Activated CD4-positive, alpha-beta T cell treated with anti-CD3 and anti-CD28 coated beads, Interleukin-2, amount 50 U/mL, for 16 hours (primary cell): ENCODE measurements around the gene ARHGAP8.
"Not testable (repeated sequence)": the region's sequence is repeated elsewhere in the genome, so short reads cannot be mapped to it uniquely, and the experiment has no call there.

Source experiments
- DNase-seq: peaks from one replicate; pipeline ENCODE4 v3.0.0-alpha.2; 2020

The ARHGAP8 gene

DNA sequence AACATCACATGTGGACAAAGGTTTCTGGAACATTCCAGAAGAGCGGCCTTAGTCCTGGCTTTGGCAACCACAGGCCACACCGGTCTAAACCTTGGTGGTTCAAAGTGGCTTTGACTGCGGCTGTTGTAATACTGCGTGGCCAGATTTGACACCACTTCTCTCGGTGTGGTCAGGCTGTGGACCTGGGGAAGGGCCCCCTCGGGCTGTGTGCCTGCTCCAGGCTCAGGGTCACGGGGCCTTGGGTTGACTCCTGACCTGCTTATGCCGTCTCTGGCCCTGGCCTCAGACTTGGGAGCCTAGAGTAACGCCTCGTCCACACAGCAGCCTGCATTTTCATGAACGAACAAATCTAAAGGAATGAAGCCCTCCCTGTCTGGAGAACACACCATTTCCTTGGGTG lies 139.4 kb downstream of the ARHGAP8 start:
- no peak for DNase-seq

DNA sequence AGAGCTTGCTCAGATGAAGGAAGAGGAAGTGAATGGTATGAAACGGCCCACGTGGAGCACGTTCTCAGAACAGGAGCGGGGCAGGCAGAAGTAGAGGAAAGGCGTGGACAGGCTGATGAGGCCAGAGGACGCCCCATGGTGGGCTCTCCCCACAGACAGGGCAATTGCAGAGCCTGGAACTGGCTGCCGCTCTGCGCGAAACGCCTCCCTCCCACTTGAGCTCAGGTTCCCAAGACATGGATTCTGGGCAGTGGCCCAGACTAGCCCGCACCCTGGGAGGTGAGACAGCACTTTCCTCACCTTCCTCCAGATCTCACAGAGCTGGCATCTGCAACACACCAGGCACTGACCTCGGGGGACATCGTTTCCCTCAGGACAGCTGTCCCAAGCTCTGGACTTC lies 139.9 kb downstream of the ARHGAP8 start:
- DNase-seq, result no peak

DNA sequence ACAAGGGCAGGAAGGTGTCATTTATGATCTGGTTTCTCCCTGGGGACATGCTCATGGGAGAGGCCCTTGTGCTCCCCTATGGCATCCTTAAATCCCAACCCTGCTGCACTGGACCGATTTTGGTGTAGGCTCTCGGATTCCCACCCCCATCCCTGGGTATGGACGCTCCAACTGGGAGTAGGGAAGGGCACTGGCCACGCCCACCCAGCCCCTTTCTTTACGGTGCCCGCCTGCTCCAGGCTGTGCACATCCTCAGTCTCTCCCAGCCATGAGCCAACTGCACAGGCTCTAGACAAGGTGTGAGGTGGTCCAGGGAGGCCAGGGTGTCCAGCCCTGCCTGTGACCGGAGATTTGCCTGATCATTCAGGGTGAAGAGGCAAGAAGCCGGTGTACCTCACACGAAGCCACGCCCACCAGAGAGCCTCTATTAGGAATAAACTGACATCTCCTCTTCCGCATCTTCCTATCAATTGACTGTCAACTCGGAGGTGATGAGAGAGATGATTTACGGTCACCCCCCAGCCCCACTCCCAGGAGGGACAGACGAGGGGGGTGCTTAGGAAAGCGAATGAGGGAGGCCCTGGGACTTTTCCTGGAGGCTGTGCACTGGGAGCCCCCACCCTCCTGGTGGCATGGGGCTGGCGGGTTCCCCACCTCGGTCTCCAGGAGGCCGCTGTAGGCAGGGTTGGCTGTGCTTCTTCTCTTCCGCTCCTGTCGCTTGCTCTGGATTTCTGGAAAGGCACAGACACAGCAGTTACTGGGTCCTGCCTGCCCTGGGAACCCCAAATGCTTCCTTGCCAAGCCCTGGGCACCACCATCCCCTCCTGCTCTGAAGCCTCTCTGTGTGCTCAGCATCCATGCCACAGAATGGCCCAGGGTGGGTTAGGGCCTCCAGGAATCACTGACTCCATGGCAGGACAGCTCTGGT lies 140.7 kb downstream of the ARHGAP8 start:
- no peak for DNase-seq

DNA sequence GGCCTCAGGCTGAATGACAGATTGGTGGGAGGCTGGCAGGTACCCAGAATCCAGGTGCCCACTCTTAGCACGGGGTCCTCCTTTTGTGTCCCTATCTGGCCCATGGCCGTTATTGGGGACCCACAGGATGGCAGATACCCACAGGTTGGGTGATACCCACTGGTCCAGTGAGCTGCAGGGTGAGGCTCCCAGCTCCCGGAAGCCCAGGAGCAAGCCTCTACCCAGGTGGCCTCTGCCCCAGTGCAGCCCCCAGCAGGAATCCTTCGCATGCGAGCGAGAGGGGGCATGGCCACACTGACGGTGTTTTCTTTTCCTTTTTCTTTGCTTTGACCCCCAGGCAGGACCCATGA lies 141.3 kb downstream of the ARHGAP8 start:
- DNase-seq, result no peak

DNA sequence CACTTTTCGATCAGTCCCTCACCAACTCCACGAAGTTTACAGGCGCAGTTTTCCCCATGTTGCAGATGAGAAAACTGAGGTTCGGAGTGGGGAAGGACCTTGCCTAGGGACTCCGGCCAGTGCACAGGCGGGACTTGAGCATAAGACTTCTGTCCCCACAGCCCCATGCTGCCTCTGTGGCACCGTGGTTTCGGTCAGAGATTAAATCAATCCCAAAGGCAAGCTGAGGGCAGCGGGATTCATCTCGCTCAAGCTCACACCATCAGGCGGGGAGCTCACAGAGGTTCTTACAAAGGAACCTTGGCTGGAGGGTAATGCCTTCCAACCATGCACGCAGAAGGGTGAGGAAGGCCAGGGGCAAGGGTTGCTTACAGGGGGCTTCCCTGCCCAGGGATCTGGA lies 141.9 kb downstream of the ARHGAP8 start:
- no peak for DNase-seq

DNA sequence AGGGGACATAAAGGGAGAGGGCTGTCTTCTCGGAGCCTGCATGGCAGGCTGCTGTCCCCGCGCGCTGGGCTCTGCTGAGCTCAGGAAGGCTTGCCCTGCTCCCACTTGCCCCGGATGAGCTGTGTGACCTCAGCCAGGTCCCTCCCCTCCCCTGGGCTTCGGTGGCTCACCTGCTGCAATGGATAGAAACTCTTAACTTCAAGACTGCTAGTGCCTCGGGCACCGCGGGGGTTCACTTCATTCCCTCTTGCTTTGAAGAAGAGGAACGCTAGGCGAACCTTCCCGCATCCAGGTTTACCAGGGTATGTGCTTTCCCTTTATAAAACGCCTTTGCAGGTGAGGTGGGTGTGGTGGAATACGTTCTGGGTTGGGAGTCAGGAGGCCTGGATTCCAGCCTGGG lies 142.4 kb downstream of the ARHGAP8 start:
- DNase-seq, result no peak

DNA sequence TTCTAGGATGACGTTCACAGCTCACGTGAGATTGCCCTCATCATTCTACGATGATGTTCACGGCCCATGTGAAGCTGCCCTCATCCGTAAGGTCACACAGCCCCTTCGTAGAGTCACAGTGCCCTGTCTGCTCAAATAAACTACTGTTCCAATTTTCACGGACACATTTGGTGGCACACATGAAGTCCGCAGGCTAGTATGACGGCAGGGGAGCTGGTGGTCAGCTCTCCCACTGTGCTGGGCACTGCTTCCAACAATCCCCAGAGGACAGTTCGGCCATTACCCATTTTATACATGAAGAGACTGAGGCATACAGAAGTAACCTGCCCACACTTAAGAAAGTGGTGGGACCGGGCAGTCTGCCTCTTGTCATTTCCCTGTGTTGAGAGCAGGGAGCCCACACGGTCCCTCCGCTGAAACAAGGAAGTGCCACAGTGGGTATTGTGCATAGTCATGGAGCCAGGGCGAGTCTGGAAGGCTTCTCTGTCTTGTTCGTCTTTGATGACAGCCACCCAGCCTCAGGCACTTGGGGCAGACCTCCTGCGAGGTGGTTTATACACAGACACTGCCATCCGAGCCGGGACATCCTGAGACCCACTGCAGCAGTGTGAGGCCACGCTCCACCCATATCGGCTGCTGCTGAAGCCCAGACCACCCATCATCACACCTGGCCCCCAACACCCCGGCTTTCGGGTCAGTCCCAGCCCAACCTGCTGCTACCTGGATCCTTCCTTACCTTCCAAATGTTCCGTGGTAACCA lies 143.1 kb downstream of the ARHGAP8 start:
- DNase-seq, result no peak

DNA sequence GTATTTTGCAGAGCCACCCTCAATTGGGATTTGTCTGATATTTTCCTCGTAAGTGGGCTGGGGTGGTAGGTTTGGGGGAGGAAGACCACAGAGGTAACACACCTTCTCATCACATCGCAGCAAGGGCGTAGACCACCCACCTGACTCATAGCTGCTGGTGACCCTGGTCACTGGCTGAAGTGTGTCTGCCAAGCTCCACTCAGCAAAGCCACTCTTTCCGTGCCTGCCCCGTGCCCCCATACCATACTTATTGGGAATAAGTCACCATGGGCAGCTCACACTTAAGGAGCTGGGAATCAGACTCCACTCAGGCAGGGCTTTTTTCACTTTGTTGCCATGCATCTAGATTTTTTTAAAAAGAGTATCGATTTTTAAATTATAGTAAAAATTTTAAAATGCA lies 145.9 kb downstream of the ARHGAP8 start:
- no peak for DNase-seq

DNA sequence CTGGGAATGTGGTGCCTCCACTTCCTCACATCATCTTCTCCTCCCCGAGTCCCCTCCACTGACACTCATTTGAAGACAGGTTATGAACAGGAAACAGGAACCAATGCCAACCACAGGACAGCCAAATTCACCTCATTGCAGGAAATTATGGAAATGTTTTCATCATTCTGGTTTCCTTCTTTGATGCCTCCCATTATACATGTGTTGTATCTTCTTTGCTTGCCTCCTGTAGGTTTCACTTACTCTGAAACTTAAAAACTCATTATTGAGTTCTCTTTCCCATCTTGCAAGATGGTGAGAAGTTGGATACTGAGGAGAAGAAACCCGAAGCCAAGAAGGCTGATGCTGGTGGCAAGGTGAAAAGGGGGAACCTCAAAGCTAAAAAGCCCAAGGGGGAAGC lies 148.9 kb downstream of the ARHGAP8 start:
- DNase-seq, result no peak

DNA sequence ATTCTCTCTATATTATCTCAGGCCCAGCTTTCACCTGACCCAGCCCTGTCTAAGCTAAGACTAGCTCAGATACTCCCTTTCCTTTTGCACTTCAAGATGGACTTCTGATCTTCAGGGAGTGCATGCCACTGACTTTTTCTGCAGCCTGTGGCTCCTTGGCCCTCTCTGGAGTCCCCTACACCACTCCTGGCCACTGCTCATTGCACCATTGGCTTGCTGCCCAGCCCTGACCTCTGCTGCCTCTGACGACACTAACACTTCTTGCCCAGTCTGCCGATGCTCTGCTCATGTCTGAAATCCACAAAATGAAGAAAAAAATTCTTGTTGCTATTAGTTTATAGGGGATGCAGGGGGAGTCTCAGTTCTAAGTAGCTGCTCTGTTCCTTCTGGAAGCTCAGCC lies 150.8 kb downstream of the ARHGAP8 start:
- not testable (repeated sequence) for DNase-seq

DNA sequence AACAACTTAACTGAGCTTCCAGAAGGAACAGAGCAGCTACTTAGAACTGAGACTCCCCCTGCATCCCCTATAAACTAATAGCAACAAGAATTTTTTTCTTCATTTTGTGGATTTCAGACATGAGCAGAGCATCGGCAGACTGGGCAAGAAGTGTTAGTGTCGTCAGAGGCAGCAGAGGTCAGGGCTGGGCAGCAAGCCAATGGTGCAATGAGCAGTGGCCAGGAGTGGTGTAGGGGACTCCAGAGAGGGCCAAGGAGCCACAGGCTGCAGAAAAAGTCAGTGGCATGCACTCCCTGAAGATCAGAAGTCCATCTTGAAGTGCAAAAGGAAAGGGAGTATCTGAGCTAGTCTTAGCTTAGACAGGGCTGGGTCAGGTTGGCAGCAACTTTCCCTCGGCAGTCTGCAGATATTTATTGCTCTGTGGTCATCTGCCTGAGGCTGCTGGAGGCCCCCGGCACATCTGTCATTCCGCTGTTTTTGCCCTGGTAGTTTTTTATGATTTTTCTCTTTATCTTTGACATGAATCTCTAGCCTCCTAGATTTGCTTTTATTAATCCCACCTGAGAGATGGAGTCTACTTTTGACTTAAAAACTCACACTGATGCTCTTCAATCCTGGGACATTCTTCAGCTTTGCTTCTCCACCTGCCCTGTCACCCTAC lies 152.2 kb downstream of the ARHGAP8 start:
- not testable (repeated sequence) for DNase-seq

DNA sequence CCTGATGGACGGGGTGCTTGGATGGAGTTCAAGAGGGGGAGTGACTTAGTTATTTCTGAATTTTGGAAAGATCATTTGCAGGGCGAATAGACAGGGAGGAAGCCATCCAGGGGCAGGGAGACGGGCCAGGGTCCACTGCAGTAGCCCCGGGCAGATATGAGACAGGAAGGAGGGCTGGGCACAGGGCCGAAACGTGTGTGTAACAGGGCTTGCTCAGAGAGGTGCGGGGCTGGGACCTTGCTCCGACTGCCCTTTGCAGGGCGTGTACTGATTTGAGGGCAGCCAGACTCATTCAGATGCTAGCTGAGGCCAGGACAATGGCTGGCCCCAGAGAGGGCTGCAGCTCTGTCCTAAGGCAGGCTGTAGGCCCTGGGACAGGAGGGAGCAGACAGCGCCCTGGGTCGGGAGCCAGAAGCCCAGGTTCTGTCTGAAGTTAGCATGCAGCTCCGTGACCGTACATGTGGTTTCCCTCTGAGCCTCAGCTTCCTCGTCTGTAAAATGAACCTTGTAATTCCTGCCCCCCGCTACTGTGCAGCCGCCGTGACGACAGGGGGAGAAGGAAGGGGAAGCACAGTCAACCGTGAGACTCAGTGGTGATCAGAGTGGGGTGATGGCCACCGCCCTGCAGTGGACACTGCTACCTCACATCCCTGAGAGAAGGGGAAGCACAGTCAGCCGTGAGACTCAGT lies 154.0 kb downstream of the ARHGAP8 start:
- no peak for DNase-seq

DNA sequence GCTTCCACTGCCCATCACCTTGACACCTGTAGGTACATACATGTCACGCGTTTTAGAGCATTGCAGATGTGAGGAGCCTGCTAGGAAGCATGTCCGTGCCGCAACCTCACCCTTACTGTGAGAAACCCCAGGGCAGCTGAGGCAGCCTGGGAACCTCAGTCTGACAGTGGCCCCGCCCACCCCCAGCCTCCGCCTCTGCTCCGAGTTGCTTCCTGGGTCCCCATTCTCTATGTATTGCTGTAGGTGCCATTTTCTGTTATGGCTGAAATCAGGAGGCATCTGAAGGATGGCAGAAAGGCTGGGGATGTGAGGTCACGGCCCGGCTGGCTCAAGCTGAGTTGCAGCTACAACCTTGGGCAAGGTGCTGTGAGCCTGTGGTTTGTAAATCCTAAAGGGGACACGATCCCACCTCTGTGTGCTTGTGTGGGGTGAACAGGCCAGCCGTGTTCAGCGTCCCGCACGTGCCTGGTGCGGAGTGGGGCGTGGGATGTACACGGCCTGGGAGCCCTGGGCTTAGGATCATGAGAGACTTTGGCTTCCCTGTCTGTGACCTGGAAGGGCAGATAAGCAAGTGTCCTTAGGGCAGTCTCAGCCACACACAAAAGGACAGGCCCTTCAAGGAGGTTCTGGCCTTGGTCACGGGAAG lies 154.7 kb downstream of the ARHGAP8 start:
- DNase-seq, result no peak

DNA sequence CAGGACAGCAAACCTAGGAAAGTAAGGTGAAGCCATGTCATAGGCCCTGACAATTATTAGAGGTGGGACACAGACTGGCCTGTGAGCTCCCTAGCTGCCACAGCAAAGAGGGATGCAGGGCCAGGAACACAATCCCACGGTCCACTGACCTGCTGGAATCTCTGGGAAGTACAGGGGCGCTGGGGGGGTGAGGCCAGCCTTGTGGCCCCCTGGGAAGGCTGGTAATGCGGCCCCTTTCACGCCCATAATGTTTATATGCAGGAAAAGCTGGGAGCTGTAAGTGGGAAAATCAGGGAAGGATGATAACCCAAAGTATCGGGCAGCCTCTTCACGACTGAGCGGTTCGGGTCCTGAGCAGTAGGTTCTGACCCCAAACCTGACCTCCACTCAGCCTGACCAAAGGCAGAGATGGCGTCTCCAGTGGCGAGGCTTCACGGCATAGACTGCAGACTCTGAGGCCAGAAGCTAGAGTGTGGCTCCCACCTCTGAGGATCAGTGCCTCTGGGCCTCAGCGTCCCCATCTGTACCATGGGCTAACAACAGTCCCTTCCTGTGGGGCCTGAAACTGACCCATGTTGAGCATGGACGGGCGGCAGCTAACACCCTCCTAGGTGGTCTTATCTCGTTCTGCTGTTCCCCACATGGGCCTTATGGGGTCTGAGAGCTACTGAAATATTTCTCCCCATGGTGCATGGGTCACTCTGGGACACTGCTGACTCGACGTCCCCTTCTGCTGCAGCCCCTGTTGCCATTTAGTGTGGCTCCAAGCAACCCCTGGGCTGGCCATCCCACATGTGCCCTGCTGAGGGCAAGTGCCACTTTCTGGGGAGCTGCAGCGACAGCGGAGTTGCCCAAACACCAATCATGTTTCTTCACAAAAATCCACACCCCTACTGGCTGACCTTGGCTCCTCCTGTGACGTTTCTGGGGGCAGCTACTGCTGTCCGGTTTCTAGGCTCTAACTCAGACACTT lies 155.7 kb downstream of the ARHGAP8 start:
- DNase-seq, result no peak

DNA sequence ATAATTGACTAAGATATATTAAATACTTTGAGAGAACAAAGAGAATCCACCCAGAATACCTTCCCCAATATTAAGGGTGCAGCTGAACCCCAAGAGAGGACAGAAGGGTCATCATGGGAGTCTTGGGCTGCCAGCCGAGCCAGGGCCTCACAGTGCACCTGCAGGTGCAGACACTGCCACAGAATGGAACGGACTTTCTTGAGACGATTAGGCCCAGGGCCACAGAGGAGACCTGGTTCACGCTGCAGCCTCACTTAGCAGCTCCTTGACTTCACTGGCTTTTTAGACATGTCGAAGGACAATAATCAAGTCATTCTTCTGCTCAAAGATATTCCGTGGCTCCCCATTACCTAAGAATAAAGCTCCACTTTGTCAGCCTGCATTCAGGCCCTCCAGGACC lies 156.9 kb downstream of the ARHGAP8 start:
- DNase-seq, result no peak
